GM19397 (cell line): Measurements from ENCODE around the gene MOB3A.
A peak's percentile ranks its signal among the peaks of the same experiment; 100 is the strongest.
"Not testable (repeated sequence)": the region's sequence is repeated elsewhere in the genome, so short reads cannot be mapped to it uniquely, and the experiment has no call there.

Source experiments
- ATAC-seq: cut with Tn5 transposase; IDR thresholded peaks from one replicate; pipeline ENCODE4 v1.9.1; 2021; ENCODE audit warnings: mild to moderate bottlenecking, moderate library complexity; ENCODE audit not compliant: unreplicated experiment

Gene MOB3A

DNA sequence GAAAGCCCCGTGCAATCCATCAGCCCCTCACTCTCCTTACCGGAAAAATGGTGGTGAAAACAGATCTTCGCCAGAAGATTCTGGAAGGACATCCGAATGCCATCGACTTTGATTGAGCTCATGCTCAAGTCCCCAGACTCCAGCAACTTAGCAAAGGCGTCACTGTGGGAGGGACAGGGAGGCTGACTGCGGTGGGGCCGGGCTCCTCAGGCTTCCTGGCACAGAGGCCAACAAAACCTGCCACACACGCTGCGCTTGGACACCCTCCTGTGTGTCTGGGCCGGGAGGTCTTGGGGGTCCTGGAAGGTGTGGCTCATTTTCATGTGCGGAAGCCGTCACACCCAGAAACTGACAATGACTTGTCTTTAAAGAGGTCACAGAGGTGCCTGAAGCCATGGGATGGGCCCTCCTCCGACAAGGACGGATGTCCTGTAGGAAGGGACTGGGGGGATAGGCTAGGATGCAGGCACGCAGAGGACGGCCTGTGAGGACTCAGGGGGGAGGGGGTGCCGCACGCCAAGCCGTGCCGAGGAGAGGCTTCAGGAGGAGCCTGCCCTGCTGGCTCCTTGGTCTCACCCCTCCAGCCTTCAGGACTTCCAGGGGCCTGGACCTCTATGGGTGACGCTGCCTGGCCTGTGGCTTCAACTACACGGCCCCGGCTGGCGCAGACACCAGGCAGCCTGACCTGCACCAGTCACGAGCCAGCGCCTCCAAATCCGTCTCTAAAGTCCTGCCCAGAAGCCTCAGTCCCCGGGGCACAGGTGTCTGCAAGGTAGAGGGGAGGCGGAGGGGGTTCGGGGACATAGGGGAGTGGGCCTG, 13.1 kb upstream of the MOB3A start:
- no peak for ATAC-seq

DNA sequence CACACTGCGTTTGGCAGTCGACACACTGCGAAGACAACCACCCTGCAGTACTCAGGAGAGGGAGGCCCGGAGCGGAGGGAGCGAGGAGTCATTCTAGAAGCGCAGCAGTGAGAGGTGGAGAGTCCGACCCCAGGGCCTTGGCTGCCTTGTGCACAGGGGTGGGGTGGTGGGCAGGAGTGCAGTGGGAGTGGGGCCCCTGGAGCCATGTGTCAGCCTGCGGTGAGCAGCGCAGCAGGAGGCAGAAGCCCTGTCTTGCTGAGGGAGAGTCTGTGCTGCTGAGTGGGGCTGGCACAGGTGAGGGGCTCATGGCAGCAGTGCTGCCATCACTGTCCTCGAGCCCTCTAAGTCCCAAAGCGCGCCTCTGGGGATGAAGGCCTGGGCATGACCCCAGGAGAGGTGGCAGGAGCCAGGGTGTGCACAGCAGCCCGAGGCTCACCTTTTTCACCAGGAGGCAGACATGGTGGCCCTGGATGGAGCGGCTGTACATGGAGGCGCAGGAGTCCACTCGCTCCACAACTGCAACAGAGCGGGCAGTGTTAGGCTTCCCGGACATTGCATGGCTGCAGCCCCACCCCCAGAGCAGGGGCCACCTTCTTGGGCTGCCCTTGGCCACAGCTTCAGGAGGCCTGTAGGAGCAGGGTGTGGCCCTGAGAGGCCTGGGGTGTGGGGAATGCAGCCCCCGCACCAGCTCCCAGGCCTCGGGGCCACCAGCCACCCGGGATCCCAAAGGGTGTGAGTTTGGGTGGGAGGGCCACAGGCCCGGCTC, 12.3 kb upstream of the MOB3A start:
- no peak for ATAC-seq

DNA sequence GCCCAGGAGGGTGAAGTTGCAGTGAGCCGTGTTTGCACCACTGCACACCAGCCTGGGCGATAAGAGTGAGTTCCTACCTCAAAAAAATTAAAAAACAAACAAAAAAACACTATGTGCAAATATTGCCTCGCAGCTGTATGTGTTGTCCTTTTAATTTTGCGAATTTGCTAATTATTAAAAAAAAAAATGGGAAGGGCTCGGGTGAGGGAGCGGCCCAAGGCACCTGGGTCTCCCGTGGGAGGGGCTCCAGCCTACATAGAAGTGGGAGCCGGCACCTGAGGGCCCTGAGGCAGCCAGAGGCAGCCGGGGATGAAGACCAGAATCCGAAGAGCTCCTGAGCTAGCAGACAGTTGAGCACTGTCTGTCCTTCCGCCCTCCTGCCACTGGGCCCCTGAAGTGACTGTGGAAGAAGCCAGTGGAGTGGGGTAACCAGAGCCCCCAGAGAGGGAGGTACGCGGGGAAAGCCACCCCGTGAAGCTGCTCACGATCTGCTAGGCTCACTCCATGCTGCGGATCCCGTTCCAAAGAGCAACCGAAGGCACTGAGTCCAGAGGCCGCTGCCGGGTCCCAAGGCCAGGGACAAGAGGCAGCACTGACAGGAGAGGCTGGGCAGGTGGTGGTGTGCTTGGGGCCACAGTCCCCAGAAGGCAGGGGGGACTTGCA, 7.0 kb upstream of the MOB3A start:
- no peak for ATAC-seq

DNA sequence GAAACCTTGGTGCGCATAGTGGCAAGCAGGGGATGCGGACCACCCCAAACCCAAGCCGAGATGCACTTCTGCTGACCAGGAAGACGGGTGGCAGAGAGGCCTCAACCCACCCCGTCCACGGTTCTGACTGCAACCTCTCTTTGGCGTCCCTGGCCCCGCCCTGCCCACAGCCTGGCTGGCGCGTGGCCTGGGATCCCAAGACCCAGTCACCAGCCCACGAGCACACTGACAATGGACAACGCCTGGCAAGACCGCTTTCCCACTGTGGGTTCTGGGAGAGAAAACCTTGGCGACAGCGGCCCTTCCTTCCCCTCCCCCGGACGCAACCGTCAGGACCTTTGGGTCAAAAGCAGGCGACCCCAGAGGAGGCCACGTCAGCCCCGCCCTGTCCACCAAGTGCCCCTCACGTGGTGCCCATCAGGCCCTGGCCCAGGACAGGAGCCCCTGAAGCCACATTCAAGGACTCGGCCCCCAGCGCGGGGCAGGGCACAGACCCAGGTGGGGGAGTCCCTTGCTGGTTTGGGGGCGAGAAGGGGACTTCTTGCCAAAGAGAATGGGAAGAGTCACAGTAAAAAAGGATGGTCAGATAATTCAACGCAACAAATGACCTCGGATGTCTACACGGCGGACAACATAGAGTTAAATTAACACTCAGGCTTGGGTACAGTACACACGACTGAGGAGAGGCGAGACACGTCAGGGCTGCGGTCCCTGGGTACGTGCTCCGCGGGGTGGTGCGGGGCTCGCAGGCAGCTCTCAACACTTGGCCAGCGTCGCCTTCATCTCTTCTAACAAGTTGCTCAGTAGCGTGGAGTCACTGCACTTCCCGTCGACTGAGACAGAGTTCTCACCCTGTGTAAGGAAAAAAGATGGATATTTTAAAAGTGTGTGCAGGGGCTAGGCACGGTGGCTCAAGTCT, 5.5 kb upstream of the MOB3A start:
- ATAC-seq, result no peak

DNA sequence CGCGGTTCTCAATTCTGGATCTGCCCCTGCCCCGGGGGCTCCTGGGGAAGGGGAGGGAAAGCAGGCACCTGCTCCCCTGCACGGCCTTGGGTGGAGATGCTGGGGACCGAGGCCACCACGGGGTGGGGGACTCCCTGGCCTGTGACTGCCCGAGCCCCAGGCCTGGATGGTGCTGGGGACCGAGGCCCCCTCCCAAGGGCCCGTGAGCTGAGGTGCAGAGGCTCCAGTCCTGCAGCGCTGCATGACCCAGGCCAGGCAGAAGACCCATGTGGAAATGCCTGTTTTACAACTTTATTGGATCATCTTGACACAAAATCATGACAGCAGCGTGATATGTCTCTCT, 4.6 kb upstream of the MOB3A start:
- ATAC-seq, result no peak

DNA sequence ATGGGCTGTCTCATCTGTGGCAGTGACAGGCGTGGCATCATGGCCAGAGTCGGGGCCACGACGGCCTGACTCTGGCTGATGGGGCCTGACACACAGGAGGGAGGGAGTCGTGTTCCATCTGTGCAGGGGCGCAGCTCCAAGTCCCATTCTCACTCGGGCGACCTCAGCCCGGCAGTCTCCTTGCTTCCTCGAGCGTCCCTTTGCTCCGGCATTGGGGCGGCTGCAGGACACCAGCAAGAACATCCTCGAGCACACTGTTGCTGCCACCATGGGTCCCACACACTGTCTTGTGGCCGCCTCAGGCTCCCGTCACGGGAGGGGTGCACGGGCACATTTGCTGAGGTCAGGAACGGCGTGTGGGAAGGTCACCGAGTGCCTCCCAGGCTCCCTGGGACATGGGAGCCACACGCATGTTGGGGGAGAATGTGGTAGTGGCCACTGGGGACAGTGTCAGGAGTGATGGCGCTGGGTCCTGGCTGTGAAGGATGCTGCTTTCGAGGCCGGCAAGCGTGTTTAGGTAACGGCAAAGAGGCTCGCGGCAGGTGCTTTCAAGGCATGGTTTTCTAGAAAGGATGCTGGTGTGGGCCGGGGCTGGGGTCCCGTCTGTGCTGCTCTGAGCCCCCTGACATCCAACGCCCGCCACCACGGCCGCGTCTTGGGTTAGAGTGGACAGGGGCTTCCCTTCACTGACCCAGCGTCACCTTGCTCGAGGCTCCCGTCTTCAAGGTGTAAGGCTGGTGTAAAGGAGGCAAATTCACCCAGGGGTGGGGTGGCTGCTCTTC, 4.0 kb upstream of the MOB3A start:
- ATAC-seq, result no peak

DNA sequence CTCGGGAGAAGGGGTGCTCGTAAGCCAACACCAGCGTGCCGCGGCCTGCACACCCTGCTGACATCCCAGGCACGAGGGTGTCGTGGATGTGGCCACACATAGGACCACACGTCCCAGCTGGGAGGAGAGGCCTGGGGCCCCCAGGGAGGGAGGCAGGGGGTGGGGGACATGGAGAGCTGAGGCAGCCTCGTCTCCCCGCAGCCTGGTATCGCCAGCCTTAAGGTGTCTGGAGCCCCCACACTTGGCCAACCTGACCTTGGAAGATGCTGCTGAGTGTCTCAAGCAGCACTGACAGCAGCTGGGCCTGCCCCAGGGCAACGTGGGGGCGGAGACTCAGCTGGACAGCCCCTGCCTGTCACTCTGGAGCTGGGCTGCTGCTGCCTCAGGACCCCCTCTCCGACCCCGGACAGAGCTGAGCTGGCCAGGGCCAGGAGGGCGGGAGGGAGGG, 3.0 kb upstream of the MOB3A start:
- no peak for ATAC-seq

DNA sequence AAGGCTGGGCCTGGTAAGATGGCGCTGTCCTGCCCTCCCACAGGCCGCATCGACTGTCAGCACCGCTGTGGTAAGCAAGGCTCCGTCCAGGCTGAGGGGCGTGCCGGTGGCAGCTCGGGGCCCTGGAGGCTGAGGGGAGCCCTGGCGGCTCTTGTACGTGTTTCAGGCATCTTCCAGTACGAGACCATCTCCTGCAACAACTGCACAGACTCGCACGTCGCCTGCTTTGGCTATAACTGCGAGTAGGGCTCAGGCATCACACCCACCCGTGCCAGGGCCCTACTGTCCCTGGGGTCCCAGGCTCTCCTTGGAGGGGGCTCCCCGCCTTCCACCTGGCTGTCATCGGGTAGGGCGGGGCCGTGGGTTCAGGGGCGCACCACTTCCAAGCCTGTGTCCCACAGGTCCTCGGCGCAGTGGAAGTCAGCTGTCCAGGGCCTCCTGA, 1.8 kb upstream of the MOB3A start:
- no peak for ATAC-seq

DNA sequence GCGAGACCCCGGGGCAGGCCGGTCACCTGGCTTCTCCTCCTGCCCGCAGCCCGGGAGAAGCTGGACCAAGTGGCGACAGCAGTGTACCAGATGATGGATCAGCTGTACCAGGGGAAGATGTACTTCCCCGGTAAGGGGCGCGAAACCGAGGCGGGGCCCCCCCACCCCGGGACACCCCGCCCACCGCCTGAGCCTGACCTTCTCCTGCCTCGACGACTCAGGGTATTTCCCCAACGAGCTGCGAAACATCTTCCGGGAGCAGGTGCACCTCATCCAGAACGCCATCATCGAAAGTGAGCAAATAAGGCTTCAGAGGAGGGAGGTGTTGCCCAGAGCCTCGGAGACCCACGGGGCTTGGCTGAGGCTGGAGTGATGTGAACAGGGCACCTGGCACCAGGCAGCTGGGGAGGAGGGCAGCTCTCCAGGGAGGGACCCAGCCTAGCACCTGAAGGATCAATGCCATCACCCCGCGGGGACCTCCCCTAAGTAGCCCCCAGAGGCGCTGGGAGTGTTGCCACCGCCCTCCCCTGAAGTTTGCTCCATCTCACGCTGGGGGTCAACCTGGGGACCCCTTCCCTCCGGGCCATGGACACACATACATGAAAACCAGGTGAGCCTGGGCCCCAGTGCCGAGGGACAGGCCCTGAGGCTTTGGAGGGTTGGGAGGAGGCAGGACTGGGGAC, 1.2 kb upstream of the MOB3A start:
- ATAC-seq, result no peak

DNA sequence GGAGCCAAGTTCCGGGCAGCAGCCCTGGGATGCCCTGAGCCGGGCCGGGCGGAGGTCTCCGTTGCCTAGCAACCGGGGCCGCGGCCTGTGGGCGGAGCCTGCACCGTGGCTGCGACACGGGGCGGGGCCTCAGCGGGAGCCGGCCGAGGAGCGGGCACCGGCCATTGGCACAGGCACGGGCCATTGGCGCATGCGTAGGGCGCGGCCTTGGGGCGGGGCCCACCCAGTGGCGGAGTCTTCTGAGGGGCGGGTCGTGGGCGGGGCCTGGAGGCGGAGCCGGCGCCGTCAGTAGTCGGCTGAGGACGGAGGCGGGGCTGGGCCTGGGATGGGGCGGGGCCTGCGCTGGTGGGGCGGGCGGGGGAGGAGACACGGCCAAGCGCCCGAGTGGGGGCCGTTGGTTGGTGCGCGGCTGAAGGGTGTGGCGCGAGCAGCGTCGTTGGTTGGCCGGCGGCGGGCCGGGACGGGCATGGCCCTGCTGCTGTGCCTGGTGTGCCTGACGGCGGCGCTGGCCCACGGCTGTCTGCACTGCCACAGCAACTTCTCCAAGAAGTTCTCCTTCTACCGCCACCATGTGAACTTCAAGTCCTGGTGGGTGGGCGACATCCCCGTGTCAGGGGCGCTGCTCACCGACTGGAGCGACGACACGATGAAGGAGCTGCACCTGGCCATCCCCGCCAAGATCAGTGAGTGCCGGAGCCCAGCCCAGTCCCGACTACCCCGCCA, 515 bp upstream of the MOB3A start, which contains the start of gene IZUMO4:
IZUMO4 (plus strand) TSS at position 436 of the 723 bp plus-strand sequence; CDS start at position 467, 31 bp downstream.
- ATAC-seq, result peak; percentile 68

DNA sequence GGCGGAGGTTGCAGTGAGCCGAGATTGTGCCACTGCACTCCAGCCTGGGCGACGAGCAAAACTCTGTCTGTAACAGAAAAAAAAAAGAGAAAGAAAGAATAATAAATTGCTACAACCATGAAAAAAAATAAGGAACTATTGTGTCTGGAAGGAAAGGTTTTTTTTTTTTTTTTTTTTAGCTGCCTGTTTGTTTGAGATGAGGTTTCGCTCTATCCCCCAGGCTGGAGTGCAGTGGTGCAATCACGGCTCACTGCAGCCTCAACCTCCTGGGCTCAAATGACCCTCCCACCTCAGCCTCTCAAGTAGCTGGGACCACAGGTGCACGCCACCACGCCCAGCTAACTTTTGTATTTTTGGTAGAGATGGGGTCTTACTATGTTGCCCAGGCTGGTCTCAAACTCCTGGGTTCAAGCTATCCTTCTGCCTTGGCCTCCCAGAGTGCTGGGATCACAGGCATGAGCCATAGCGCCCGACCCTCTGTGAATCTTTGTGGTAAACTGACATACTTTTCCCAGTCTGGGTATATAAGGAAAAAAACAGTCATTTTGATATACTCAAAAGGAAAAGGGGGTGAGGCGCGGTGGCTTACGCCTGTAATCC, 4.1 kb downstream of the MOB3A start:
- ATAC-seq, result not testable (repeated sequence)

DNA sequence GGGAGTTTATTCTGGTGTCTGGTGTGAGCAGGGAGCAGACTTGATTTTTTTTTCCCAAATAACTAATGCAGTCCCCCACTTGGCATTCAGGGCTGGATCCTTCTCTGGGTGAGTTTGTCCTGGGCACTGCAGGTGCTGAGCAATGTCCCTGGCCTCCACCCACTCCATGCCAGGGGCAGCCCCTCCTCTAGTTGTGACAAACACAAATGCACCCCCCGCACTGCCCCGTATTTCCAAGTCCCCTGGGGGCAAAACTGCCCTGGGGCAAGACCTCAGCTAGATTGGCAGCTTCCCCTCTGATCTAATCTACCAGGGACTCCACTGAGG, 6.4 kb downstream of the MOB3A start:
- ATAC-seq, result no peak

DNA sequence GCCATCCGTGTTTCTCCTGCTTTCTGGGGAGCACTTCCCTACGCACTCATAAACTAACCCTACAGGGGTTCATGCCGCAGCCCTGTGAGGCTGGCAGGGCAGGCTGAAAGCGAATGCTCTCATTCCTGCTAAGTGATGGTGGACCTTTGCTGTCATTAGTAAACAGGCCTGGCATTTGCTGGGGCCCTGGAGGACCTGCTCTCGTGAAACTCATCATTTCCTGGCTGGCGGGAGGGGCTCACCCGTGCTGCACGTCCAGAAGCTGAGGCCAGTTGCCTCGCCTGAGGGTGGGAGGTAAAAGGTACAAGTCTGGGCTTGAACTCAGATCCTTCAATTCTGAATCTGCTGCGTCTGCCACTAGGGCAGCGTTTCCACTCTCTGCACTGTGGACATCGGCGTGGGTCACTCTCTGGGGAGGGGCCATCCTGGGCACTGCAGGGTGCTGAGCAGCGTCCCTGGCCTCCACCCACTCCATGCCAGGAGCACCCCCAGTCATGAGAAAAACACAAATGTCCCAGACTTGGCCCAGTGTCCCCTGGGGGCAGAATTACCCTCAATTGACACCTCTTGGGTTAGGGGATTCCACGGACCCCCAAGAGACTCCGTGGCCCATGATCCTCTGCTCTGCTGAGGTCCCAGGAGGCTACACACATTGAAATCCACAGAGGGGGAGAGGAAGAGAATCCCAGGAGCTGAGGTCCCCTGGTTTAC, 7.0 kb downstream of the MOB3A start:
- ATAC-seq, result no peak

DNA sequence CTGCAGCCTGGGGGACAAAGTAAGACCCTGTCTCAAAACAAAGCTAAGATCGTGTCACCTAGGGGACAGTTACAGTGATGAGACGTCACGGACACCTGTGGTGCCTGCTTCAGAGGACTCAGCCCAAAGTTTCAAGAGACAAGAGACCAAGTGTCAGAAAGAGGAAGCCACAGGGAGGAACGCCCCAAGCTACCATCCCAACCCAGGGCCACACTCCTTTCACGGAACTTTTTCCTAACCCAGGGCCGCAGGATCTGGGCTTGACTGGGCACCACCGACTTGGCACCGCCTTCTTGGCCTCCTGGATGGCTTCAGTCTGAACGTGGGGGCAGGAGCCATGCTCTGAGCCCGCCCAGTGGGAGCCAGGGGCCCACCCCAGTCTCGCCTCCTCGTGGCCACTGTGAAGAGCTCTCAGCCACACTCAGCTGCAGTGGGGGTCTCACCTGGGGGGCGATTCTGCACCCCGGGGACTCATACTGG, 8.5 kb downstream of the MOB3A start:
- no peak for ATAC-seq

DNA sequence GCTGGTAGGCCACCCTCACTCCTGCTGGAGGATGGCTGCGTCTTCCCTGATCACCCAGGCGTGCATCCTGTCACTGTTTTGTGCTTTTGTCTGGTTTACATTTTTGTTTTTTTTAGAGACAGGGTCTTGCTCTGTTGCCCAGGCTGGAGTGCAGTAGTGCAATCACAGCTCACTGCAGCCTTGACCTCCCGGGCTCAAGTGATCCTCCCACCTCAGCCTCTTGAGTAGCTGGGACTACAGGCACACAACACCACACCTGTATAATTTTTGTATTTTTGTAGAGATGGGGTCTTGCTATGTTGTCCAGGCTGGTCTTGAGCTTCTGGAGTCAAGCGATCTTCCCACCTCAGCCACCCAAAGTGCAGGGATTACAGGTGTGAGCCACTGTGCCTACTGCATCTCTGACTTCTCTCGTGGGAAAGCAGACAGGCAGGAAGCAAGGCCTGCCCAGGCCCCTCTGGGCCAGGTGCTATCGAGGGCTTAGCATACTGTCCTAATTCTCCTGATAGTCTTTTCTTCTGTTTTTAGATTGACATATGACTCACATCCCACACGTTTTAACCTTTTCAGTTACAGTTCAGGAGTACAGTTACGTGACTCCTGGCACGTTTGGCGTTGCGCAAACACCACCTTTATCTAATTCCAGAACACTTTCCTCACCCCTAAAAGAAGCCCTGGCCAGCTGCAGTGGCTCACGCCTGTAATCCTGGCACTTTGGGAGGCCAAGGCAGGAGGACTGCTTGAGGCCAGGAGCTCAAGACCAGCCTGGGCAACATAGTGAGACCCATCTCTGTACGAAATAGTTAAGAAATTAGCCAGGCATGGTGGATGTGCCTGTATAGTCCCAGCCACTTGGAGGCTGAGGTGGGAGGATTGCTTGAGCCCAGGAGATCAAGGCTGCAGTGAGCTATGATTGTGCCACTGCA, 9.2 kb downstream of the MOB3A start:
- ATAC-seq, result not testable (repeated sequence)

DNA sequence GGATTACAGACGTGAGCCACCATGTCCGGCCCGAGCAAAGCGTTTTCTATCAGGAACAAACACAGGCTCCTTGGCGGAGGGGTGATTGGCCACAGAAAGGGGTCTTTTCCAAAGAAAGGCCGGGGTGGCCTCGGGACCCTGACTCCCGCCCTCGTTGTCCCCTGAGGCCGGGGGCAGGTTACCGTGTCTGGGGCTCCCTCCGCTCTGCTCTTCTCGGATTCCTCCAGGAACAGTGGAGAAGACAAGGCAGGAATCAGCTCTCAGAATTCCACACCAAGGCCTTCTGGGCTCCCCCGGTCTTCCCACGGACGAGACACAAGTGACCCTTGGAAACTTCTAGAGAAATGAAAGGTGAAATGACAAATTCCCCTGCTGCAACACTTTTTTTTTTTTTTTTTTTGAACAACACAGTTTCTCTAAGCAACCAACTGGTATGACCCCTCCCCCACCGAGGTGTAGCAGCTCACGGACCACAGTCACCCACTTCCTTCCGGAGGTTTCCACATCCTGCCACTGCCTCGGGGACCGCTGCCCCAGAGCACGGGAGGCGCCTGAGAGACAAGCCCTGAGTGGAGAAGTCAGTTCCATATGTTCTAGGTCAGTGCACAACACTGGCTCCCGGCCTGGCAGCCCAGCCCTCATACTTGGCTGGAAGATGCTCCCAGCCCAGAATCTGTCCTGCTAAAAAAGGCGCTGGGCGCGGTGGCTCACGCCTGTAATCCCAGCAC, 11.0 kb downstream of the MOB3A start:
- ATAC-seq, result peak; percentile 35
